ENCODE data around the gene UBE2Q1.

GRCh38 chr1:154575951-154576566 lies 17.6 kb upstream of the UBE2Q1 start:
- TF ChIP-seq CTCF (conservative IDR thresholded peaks at IDR 0.05 in 1 of 2, IDR thresholded peaks at IDR 0.05 in 1 of 2; ENCODE audit: low read depth in 1 of 2, low read length in 2 of 2) = no peak
- no peak for TF ChIP-seq EZH2 (IDR thresholded peaks at IDR 0.05; ENCODE audit: low read length, missing control alignments)

Data from fibroblast of lung (primary cell).